Lung (tissue), 12 donors: ENCODE data around the gene TMEM52. TPM values are rescaled to one million over a fixed set of nuclear protein-coding genes. Genes with fewer than 3 reads are reported as not detected.
A peak's percentile ranks its signal among the peaks of the same experiment; 100 is the strongest.

Source experiments
- ATAC-seq: fragments of 200-7000 bp; cut with Tn5 transposase; one replicate; pipeline ENCODE4 v1.9.1; 2020; ENCODE audit warnings: moderate number of reproducible peaks; ENCODE audit not compliant: insufficient read depth, low FRiP score
- DNase-seq, 3 donors: peaks; one replicate each; pipeline ENCODE4 v3.0.0-alpha.2; 2013 to 2017
- H3K27ac ChIP-seq, 2 donors: one replicate each; pipeline ENCODE4 v1.5.1; 2013; ENCODE audit warnings: mild to moderate bottlenecking in 2 of 2, moderate library complexity in 2 of 2, control low read depth in 1 of 2, inconsistent platforms in 1 of 2, low read depth in 1 of 2, low read length in 1 of 2
- H3K27me3 ChIP-seq, 3 donors: one replicate each; pipeline ENCODE4 v1.5.1; 2013; ENCODE audit warnings: low read length in 2 of 3; ENCODE audit not compliant: control insufficient read depth in 3 of 3, insufficient read depth in 3 of 3
- H3K36me3 ChIP-seq, 4 donors: one replicate each; pipeline ENCODE4 v1.5.1; 2013; ENCODE audit warnings: low read length in 4 of 4, mild to moderate bottlenecking in 1 of 4, moderate library complexity in 1 of 4; ENCODE audit not compliant: control insufficient read depth in 4 of 4, insufficient read depth in 4 of 4
- H3K4me1 ChIP-seq, 5 donors: one replicate each; pipeline ENCODE4 v1.5.1; 2013; ENCODE audit warnings: low read length in 5 of 5, mild to moderate bottlenecking in 2 of 5, moderate library complexity in 1 of 5; ENCODE audit not compliant: control insufficient read depth in 5 of 5, insufficient read depth in 5 of 5
- H3K4me3 ChIP-seq: one replicate; pipeline ENCODE4 v1.5.1; 2013; ENCODE audit warnings: mild to moderate bottlenecking, control low read depth, moderate library complexity
- H3K9ac ChIP-seq, 2 donors: one replicate each; pipeline ENCODE4 v1.5.1; 2013; ENCODE audit warnings: low read length in 2 of 2, control low read depth in 1 of 2; ENCODE audit not compliant: insufficient read depth in 1 of 2
- H3K9me3 ChIP-seq, 4 donors: one replicate each; pipeline ENCODE4 v1.5.1; 2013; ENCODE audit warnings: low read length in 3 of 4, mild to moderate bottlenecking in 1 of 4, moderate library complexity in 1 of 4; ENCODE audit not compliant: control insufficient read depth in 4 of 4, insufficient read depth in 3 of 4
- CTCF ChIP-seq: IDR thresholded peaks from 2 replicates; pipeline ENCODE4 v1.5.1; 2012; ENCODE audit warnings: mild to moderate bottlenecking; ENCODE audit errors: control extremely low read depth, extremely low read depth
- WGBS, 2 donors: extraction: QIAGEN DNeasy Blood & Tissue Kit; methylation state at CpG; one replicate each; pipeline ENCODE4 v1.1.7; 2013; 5-methylcytosine and 5-hydroxymethylcytosine counted together
- polyA plus RNA-seq, 2 donors: library from polyadenylated mRNA; stranded (reverse); fragments of 200-250 nt; gene quantifications; one replicate each; pipeline ENCODE4 v1.2.1, GENCODE V29; 2013
- total RNA-seq, 2 donors: library from RNA; depleted of rRNA in 1 of 2; stranded (reverse); fragments of >200 nt in 1 of 2; gene quantifications; one replicate each; pipeline ENCODE4 v1.2.1, GENCODE V29; 2014 to 2021
- donor health status: control.
- donor health status: control.
- donor health status: Bipolar disorder and iron deficiency.
- donor health status: healthy.
- donor health status: DM: yes; HTN: yes; CAD: no.

TMEM52 gene
- total and polyA plus RNA-seq, 4 donors: 2.8 to 6.1 (median 3.1) TPM; not detected in 1

- Histone ChIP-seq H3K36me3 (no peaks in the 10 kb centered on the region), H3K9me3 (peaks cover 0 to 2% (median 0%) of the 10 kb centered on the region in 4 donors), H3K9ac (no peak overlapping the region), H3K27ac (no peak overlapping the region), H3K4me1 (peaks cover 0 to 16% (median 14%) of the 10 kb centered on the region in 5 donors), H3K4me3 (no peak overlapping the region), H3K27me3 (no peaks in the 10 kb centered on the region)
- TF ChIP-seq CTCF: no peak
- DNase-seq (peak in 1 of 3 donors; percentile 6), ATAC-seq (no peak)
- 57 to 75% methylated on average over 14 of the region's 14 CpGs for WGBS, 2 donors
These were observed 28.4 kb upstream of the TMEM52 start for GRCh38 chr1:1947493-1947892.

GRCh38 chr1:1946540-1946939 is 27.5 kb upstream of the TMEM52 start:
- no peaks in the 10 kb centered on the region for H3K36me3 ChIP-seq
- peaks cover 0 to 16% (median 14%) of the 10 kb centered on the region in 5 donors for H3K4me1 ChIP-seq
- no peak overlapping the region for H3K9ac ChIP-seq
- no peak for ATAC-seq
- DNase-seq: peak; percentile 85 to 89 (median 88)
- no peaks in the 10 kb centered on the region for H3K27me3 ChIP-seq
- TF ChIP-seq CTCF: no peak
- H3K9me3 ChIP-seq: peaks cover 0 to 2% (median 0%) of the 10 kb centered on the region in 4 donors
- WGBS, 2 donors: 41 to 78% methylated on average over 11 of the region's 11 CpGs
- H3K27ac ChIP-seq: no peak overlapping the region
- no peak overlapping the region for H3K4me3 ChIP-seq

GRCh38 chr1:1945782-1946393 is 26.8 kb upstream of the TMEM52 start:
- WGBS, 2 donors: 90 to 95% methylated on average over 29 of the region's 29 CpGs
- Histone ChIP-seq H3K4me3 (no peak overlapping the region), H3K9me3 (peaks cover 0 to 2% (median 0%) of the 10 kb centered on the region in 4 donors), H3K27ac (no peak overlapping the region), H3K4me1 (peaks cover 0 to 16% (median 14%) of the 10 kb centered on the region in 5 donors), H3K36me3 (no peaks in the 10 kb centered on the region), H3K27me3 (no peaks in the 10 kb centered on the region), H3K9ac (no peak overlapping the region)
- no peak for ATAC-seq
- peak in 1 of 3 donors; percentile 4 for DNase-seq
- TF ChIP-seq CTCF: no peak
